Head of caudate nucleus (tissue), 42 donors: ENCODE results near the gene ATP2B2.

ENCODE experiments used
- DNase-seq, 42 donors: peaks; one replicate each; pipeline versions ENCODE4 v3.0.0 to v3.0.0-alpha.2; 2020 to 2021; ENCODE audit warnings: mixed read lengths in 7 of 42
- intact Hi-C: fragments of 100-400 bp; cut with DNase I; formaldehyde crosslinking; loops from one replicate; pipeline ENCODE4 v1.15.0; 2022

The ATP2B2 gene

DNA sequence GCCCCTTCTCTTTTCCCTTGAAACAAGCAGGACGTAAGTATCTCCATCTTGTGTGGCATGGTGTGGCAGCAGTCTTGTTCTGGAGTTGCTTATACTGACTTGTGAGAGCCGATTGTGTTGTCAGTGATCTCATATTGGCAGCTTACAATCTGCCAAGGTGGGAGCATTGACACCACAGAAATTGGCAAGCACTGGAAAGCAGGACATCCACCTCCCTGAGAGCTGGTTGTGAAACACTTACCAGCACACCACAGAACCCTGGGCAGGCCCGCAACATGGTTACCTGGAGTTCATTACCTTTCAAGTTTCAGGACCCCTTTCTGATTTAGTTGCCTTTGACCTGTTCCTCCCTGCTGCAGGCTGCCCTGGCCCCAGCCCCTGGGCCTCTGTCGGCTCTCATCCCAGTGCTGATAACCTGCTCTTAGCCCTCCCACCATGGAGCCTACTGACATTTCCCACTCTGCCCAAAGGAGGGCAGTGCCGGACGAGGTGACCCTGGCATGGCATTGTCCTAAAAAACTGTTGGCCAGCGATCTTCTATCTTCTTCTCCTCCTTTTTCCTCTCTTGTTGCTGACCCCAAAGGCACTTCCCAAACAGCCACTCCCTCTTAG, 10.6 kb upstream of the ATP2B2 start:
- peak in 5 of 42 donors; percentile 1 to 27 (median 6) for DNase-seq
- intact Hi-C loops: no loop called here

DNA sequence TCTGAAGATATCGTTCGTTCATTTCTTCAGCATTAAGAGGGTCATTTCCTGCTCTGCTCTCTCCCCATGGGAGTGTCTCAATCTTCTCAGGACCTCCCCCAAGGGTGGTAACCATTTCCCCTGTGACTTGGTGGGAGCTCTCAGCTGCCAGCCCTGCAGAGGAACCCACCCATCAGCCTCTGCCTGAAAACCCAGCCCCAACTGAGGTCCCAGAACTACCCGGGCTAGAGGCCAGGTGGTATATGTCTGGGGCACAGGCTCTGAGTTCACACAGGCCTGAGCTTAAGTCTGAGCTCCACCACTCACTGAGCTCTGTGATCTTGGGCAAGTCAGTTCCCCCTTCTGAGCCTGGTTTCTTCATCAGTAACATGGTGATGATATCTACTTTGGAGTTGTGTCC, 10.0 kb upstream of the ATP2B2 start:
- DNase-seq: peak in 2 of 42 donors; percentile 3 to 31
- intact Hi-C loops: no loop called here

DNA sequence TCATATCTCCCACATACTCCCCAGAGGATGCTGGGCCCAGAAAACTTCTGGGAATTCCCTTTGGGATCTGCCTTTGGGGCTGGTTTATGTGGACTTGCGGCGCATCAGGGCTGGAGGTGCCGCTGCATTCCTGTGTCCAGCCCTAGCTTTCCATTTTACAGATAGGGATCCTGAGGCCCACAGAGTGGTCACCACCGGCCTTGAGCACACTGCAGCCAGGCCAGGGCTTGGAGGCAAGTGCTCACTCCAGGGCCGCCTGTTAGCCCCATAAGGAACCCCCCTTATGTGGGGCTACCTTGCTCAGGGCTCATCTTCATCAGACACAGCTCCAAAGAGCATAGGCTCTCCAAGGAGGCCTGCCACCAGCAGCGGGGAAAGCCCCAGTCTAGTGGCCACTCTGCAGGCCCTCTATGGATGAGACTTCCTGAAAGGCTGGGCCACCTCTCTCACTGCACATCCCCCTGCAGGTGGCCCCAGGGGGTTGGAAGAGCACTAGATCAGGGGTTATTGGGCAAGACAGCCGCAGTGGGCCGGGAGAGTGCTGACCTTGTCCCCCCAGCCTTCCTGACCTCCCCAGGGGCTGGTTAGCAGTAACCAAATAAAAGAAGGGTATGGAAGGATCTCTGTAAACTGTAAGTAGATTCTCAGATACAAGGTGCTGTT, 9.2 kb upstream of the ATP2B2 start:
- DNase-seq: peak in 1 of 42 donors; percentile 34
- intact Hi-C loops: no loop called here

DNA sequence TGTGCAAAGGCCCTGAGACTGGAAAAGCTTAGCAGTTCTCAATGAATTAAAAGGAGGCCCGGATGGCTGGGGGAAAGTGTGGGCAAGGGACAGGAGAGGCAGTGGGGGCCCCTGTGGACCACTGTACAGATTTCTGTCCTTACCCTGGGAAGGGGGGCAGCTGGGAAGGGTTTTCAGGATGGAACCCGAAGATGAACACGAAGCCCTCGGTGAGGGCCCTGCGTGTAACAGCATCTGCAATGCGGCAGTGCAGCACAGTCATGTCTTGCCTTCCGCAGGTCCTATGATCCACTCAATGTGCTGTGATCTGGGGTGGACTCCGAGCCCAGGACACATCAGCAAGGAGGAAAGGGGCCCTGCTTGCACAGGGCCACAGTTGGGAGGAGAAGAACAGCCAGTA, 7.9 kb upstream of the ATP2B2 start:
- intact Hi-C loops: no loop called here
- no peak for DNase-seq

DNA sequence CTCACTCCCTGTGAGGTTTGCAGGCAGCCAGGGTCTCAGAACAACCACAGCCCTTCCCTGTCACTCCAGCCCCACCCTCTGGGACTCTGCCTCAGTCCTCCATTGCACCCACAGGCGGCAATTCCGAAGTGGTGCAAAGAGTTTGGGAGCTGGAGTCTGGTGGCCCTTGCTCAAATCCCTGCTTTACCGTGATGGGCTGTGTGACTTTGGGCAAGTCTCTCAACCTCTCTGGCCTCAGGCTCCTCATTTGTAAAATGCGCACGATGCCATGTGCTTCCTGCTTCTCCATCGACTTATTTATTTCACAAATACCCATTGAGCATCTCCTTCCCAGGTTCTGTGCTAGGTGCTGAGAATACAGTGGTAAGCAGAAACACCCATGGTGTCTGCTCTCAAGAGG, 7.3 kb upstream of the ATP2B2 start:
- no peak for DNase-seq

DNA sequence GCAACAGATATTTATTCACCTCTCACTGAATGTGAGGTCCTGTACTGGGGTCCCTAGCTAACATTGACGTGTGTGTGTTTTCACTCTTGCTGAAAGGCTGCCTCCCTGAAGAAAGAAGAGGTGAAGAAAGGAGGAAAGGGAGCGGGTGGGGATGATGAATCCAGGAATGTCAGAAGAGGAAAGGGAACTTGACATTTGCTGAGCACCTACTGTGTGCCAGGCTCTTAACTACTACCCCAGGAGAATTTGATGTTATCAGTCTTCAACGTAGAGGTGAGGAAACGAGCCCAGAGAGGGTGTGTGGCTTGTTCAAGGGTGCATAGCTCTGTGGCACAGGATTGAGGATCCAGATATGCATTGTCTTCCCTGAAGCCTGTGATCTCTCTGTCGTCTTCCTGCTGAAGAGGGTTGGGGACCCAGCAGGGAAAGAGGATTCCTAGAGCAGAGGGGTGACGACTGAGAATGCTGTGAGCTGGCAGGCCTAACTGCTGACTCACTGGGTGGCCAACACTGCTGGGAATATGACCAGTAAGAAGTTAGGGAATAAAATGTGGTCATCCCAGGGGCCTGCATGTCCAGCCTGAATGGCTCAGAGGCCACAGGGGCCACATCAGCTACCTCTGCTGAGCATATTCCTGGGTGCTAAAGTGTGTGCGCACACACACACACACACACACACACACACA, 6.6 kb upstream of the ATP2B2 start:
- intact Hi-C loops: no loop called here
- DNase-seq: no peak

More for the DNA sequence above, 7.3 kb upstream of the ATP2B2 start:
- intact Hi-C loops: no loop called here

DNA sequence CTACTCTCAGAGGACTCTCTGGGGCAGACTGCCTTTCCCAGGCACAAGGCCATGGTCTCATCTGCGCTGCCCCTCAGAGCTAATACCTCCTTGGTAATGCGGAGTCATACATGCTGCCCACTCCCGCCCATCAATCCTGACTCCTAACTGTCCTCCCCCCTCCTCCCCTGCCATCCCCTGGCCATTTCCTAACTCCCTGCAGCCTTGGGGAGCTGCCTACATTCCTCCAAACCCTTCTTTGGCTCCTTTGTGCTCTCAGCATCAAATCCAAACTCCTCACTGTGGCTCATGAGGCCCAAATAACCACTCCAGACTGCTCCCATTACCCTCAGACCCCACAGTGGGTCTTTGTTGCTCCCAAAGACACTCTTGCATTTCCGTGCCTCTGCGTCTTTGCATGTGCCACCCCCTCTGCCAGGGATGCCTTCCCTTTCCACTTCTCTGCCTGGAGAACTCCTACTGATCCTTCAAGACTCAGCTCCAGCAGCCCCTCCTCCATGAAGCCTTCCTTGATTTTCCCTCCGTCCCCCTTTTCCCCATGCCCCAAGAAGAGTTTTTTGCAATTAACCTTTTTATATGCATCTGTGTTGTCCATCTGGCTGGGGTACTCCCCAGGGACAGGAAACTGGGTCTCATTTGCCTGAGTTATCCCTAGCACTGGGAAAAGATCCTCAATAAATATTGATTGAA, 5.5 kb upstream of the ATP2B2 start:
- no peak for DNase-seq
- intact Hi-C loops: no loop called here

DNA sequence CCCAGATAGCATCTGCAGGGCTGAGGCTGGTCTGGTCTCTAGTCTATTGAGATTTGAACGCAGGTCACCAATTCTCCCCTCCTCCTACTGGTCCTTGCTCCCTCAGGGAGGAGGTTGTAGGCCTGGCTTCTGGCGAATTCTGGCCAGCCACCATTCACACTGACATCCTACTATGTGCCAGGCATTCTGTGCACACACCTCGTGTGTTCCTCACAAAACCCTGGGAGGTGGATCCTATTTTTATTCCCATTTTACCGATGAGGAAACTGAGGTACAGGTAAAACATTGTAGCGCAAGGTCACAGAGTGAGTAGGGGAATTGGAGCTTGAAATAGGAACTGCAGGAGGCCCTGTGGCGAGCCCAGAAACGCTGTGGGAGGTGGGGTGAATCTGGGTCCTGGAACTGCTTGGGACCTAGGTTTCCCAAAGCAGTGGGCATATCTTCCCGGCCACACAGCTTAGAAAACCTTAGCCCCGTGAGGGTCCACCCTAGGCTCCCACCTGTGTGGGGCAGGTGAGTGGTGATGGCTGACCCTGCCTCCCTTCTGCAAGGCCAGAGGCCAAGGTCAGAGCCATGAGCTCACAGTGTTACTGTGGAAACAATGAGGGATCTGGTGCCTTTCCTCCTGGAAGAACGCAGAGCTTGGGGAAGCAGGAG, 4.8 kb upstream of the ATP2B2 start:
- DNase-seq: no peak
- intact Hi-C loops: no loop called here

DNA sequence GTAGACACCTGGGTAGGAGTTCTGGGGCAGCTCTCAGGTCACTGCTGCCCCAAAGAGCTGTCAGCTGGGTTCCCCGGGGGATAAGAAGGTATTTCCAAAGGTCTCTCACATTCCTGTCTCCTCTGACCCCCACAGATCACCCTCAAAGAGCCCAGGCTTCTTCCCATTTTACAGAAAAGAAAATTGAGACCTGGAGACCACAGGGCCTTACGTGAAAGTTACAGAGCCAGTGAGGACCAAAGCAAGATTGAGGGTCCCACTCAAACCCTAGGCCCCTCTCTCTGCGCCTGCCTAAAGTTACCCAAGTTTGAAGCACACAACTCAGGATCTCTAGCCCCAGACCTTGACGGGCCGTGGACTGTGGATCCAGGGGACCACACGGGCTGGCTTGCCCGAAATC, 3.9 kb upstream of the ATP2B2 start:
- DNase-seq: no peak
- intact Hi-C loops: no loop called here

DNA sequence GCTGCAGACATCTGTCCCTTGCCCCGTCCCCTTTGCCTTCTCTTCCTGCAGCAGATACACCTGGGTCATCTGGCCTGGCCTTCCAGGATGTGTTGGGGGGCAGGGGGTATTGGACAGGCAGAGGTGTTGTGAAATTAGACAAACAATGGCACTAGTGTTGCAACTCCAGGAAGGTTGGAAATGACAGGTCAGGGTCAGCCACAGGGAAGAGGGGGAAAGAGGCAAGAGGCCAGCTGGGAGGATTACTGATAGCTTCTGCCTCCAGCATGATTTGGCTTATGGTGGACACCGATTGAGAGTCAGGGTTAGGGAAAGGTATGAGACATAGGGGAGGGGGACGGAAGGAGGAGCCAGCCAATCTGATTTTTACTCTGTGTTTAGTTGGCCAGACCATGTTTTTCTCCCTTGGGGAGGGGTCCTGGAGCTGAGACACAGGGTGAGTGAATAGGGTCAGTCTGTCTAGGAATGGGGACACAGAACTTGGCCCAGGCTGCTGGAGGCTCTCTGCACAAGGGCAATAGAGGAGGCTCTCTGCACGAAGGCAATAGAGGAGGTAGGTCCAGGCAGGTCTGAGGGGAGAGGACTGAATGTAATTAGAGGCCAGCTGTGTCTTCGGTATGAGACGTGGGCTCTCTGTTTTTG, 3.4 kb upstream of the ATP2B2 start:
- DNase-seq: no peak
- intact Hi-C loops: no loop called here

DNA sequence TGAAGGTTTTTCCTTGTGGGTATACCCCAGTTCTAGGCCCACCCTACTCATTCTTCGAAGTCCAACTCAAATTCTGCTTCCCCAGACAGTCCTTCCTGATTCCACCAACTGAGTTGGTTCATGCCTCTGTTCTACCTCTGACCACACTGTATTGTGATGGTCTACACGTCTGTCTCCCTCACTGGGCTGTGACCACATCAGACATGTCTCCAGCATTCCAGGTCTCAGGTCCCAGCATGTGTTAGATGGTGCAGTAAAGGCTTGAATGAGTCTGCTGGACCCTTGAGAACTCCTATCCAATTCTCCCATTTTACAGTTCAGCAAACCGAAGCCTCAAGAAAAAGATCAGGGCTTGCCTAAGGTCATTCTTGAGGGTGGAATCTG, 2.8 kb upstream of the ATP2B2 start:
- DNase-seq: no peak
- intact Hi-C loops: no loop called here

DNA sequence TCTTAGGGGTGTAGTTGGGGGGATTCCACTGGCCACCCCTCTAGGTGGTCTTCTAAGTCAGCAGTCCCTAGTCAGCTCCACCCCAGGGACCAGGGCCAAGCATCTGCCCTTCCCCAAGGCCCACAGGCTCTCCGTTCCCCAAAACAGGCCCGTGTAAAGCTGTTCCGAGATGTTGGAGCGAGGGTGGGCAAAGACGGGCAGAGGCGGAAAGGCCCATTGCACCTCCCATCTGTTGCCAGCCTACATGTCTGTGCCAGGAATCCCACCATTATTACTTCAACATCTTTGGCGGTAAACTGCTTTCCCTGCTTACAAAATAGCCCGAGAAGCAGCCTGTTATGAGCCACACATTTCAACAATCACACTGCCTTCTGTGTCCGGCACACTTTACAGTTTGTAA, 1.9 kb upstream of the ATP2B2 start:
- no peak for DNase-seq
- intact Hi-C loops: no loop called here

DNA sequence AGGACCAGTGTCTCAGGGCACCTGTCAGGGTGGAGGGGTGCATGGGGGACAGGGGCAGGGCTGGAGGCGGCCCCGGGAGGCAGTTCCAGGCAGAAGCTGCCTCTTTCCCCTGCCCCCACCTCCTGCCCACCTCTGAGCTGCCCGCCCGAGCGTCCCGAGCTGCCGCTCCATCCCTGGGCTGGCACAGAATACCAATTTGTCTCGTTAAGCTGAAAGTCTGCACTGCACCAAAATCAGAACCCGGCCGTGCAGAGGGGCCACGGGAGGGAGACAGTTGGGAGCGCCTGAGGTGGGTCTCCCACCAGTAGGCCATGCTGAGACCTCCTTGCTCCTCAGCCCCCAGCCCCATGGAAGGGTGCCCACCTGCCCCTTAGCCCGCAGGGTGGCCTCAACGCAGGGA, 1.3 kb upstream of the ATP2B2 start:
- no peak for DNase-seq
- intact Hi-C loops: no loop called here

DNA sequence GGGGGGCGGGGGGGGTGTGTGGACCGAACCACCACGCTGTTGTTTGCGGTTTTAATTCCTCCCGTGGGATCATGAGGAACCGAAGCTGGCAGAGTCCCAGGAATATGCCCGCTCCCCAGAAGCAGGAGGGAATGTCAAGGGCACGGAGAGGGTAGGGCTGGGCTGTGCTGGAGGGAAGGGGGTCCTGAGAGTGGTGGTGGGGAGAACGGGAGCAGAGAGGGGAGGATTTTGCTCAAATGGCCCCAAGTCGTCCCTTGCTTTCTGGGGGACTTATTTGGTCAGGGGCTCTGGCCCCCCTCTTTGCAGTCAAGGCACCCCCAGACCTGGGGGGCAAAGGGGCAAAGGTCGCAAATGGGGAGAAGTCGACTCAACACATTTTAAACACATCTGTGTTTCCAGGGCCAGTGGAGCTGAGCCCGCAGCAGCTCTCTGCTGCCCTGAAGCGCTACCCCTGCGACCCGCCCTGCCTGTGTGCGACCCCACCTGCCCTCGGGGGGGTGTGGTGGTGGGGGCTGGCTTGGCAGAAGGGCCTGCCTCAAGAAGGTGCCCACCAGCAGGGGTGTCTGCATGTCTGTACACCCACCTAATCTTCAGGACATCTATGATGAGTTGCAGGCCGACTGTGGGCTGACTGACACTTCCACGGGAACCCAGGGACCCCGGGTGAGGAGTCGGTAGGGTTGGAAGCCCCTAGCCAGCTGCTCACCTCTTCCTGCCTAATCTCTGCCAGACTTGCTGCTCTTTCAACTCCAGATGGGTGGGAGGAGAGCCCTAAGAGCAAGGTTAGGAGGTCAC, 602 bp upstream of the ATP2B2 start:
- DNase-seq: peak in 1 of 42 donors; percentile 13
- intact Hi-C loops: no loop called here

DNA sequence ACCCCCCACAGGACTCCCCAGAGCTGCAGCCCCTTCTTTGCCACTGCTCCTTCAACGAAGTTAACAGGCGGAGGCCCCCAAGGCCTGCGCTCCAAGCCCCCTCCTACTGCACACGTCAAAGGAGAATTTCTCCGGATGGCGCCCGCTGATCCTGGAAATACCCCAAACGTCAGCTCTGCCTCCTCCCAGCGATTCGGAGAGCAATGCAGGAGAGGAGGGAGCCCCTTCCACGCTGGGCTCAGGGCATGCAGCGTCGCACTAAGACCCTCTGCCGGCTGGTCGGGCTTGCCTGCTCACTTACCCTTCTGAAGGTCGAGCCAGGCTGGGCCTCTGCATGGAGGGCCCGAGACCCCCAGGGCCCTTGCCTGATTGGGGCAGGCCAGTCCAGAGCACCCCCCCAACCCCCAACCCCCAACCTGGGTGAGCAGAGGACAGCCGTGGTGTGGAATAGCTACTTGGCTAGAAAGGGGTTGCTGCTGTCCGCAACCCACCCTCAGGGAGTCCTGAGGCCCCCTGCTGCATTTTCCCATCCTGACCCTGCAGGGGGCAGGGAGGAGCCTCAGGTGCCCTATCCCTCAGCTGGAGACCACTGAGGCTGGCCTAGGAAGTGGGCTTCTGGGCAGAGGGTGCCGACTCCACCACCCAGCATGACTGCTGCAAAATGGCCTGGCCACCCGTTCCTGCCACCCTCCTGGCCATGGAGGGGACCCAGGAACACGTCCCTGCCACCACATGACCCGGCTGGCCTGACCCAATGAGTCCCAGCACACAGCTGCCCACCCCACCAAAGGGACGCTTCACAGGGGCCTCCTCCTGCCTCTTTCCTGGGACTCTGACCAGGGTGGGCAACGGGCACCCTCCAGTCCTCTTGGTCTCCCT, 976 bp downstream of the ATP2B2 start:
- DNase-seq: peak in 16 of 42 donors; percentile 6 to 54 (median 32)
- intact Hi-C loops: no loop called here

DNA sequence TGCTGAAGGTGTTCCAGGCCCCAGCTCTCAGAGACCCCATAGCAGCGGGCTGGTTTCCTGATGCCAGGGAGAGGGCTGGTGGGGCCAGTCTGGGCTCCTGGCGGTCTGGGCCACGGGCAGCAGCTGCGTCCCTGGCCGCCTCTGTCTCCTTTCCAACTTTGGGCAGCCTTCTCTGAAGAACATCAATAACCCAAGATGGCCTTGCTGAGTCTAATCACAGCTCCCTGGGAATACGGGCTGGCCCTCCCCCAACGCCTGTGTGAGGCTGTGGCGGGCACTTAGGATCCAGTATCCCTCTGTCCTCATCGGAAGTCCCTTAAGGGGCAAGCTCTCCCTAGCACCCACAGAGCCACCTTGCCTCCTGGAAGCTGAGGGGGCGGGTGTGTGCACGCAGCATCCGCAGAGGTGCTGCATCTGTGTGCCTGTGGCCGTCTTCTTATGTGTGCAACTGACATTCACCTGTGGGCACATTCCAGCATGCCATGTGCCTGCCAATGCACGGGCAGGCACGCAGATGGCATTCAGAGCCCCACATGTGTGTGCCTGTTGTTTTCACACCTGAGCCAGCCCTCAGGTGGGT, 2.1 kb downstream of the ATP2B2 start:
- DNase-seq: peak in 8 of 42 donors; percentile 16 to 57 (median 34)
- intact Hi-C loops: no loop called here
